GM12878 (cell line): ENCODE data around the gene FAF1.

Experiments
- ATF7 ChIP-seq: fragments of 450-650 bp; IDR thresholded peaks from 2 replicates; pipeline ENCODE4 v1.6.1; 2016; ENCODE audit warnings: low read depth, mild to moderate bottlenecking
- POLR2A ChIP-seq: IDR thresholded peaks from 2 replicates; pipeline ENCODE4 v1.6.1; 2011; ENCODE audit warnings: low read depth, mild to moderate bottlenecking, low read length
- SUPT20H ChIP-seq: IDR thresholded peaks from 2 replicates; pipeline ENCODE4 v1.6.1; 2011; ENCODE audit warnings: low read depth, mild to moderate bottlenecking, low read length, moderate library complexity, borderline replicate concordance; ENCODE audit not compliant: control insufficient read depth

- TF ChIP-seq ATF7: no peak
- no peak for TF ChIP-seq SUPT20H
- TF ChIP-seq POLR2A: no peak
These were observed 102.4 kb downstream of the FAF1 start for GRCh38 chr1:50857702-50858101.
